T47D (cell line): ENCODE data around the gene PRR3.

Source experiments
- DNase-seq, 2 experiments: peaks; one replicate each; pipeline versions ENCODE4 v3.0.0 to v3.0.0-alpha.2; 2011 to 2012; ENCODE audit warnings: low read depth in 1 of 2, low spot score in 1 of 2
- JUND ChIP-seq: IDR thresholded peaks from 2 replicates; pipeline ENCODE4 v1.6.1; 2012; ENCODE audit warnings: low read depth
- in situ Hi-C: cut with HindIII; loops from 2 replicates; pipeline ENCODE4 v1.10.0; 2016; ENCODE audit warnings: low sequenced_read_pairs, low pct_unique_long_range_greater_than_20kb

Gene PRR3

GRCh38 chr6:30598912-30599624, 42.0 kb downstream of the PRR3 start:
- DNase-seq, result no peak
- no peak for TF ChIP-seq JUND
- in situ Hi-C loops, result no loop called here

- TF ChIP-seq JUND, result no peak
- in situ Hi-C loops, result no loop called here
- DNase-seq, result no peak
These were observed 42.7 kb downstream of the PRR3 start for GRCh38 chr6:30599625-30600324.

- TF ChIP-seq JUND, result no peak
- DNase-seq, result no peak
- in situ Hi-C loops, result no loop called here
These were observed 43.4 kb downstream of the PRR3 start for GRCh38 chr6:30600451-30600961.

GRCh38 chr6:30601436-30601814, 44.3 kb downstream of the PRR3 start:
- in situ Hi-C loops, result no loop called here
- no peak for DNase-seq
- TF ChIP-seq JUND, result no peak

- in situ Hi-C loops, result no loop called here
- no peak for DNase-seq
- TF ChIP-seq JUND, result no peak
These were observed 44.9 kb downstream of the PRR3 start for GRCh38 chr6:30601815-30602641.

GRCh38 chr6:30603961-30604360, 46.9 kb downstream of the PRR3 start:
- no peak for TF ChIP-seq JUND
- in situ Hi-C loops, result no loop called here
- DNase-seq, result no peak

- TF ChIP-seq JUND, result no peak
- no peak for DNase-seq
- in situ Hi-C loops, result no loop called here
These were observed 53.0 kb downstream of the PRR3 start for GRCh38 chr6:30610065-30610464.

- DNase-seq, result no peak
- in situ Hi-C loops, result no loop called here
- TF ChIP-seq JUND, result no peak
These were observed 54.2 kb downstream of the PRR3 start for GRCh38 chr6:30611150-30611855.

- in situ Hi-C loops, result no loop called here
- no peak for DNase-seq
These were observed 54.7 kb downstream of the PRR3 start for GRCh38 chr6:30611856-30612194.

GRCh38 chr6:30612213-30612612, 55.1 kb downstream of the PRR3 start:
- peak in 1 of 2 experiments; percentile 62 for DNase-seq
- in situ Hi-C loops, result no loop called here
- TF ChIP-seq JUND, result no peak

More at GRCh38 chr6:30611856-30612194, 54.7 kb downstream of the PRR3 start:
- TF ChIP-seq JUND, result no peak

GRCh38 chr6:30612687-30613248, 55.7 kb downstream of the PRR3 start:
- TF ChIP-seq JUND, result 0 out of 2 replicates have a peak, but pooled peaks have one; percentile 12
- in situ Hi-C loops, result no loop called here
- DNase-seq, result no peak
